Aorta (tissue), 5 donors: ENCODE measurements around the gene GABRR3. TPM values are rescaled to one million over a fixed set of nuclear protein-coding genes. Genes with fewer than 3 reads are reported as not detected.

ENCODE experiments used
- ATAC-seq: fragments of 200-7000 bp; cut with Tn5 transposase; one replicate; pipeline ENCODE4 v1.9.1; 2022; ENCODE audit warnings: moderate library complexity; ENCODE audit not compliant: low FRiP score
- DNase-seq, 2 donors: peaks; one replicate each; pipeline ENCODE4 v3.0.0-alpha.2; 2020
- H3K27ac ChIP-seq, 2 donors: one replicate each; pipeline ENCODE4 v1.5.1; 2013; ENCODE audit warnings: low read length in 2 of 2, mild to moderate bottlenecking in 2 of 2, moderate library complexity in 2 of 2, control low read depth in 1 of 2, inconsistent platforms in 1 of 2, low read depth in 1 of 2
- H3K27me3 ChIP-seq, 2 donors: one replicate each; pipeline ENCODE4 v1.6.1; 2013; ENCODE audit warnings: control low read depth in 1 of 2, low read length in 1 of 2, mild to moderate bottlenecking in 1 of 2, moderate library complexity in 1 of 2; ENCODE audit not compliant: insufficient read depth in 2 of 2, control insufficient read depth in 1 of 2
- H3K36me3 ChIP-seq, 2 donors: one replicate each; pipeline ENCODE4 v1.6.1; 2013; ENCODE audit warnings: control low read depth in 1 of 2, low read length in 1 of 2, mild to moderate bottlenecking in 1 of 2; ENCODE audit not compliant: insufficient read depth in 2 of 2, control insufficient read depth in 1 of 2
- H3K4me1 ChIP-seq, 2 donors: one replicate each; pipeline ENCODE4 v1.6.1; 2013; ENCODE audit warnings: low read length in 2 of 2, control low read depth in 1 of 2, mild to moderate bottlenecking in 1 of 2, moderate library complexity in 1 of 2; ENCODE audit not compliant: insufficient read depth in 2 of 2, control insufficient read depth in 1 of 2
- H3K4me3 ChIP-seq, 2 donors: one replicate each; pipeline ENCODE4 v1.5.1; 2013; ENCODE audit warnings: low read length in 2 of 2, control low read depth in 1 of 2, mild to moderate bottlenecking in 1 of 2
- H3K9me3 ChIP-seq: one replicate; pipeline ENCODE4 v1.6.1; 2013; ENCODE audit warnings: mild to moderate bottlenecking, low read length; ENCODE audit not compliant: control insufficient read depth
- WGBS, 2 donors: extraction: QIAGEN DNeasy Blood & Tissue Kit; methylation state at CpG; one replicate each; pipeline ENCODE4 v1.1.7; 2013; 5-methylcytosine and 5-hydroxymethylcytosine counted together
- intact Hi-C, 2 donors: fragments of 100-400 bp; cut with DNase I; formaldehyde crosslinking; loops; one replicate each; pipeline versions ENCODE4 v1.14.2 to v1.15.0; 2022
- polyA plus RNA-seq, 2 donors: library from polyadenylated mRNA; stranded (reverse); fragments of 200-250 nt; gene quantifications; one replicate each; pipeline ENCODE4 v1.2.3, GENCODE V29; 2013
- total RNA-seq, 2 donors: library from RNA; stranded (reverse); fragmentation: NEBNext Ultra II Directional; extraction: Animal tissue kit (Norgen Biotek cat#: 25700); gene quantifications; one replicate each; pipeline ENCODE4 v1.2.1, GENCODE V29; 2021
- donor health status: healthy with polysubstance abuse.
- donor health status: Bipolar disorder and iron deficiency.
- donor health status: DM: no; HTN: no; CAD: no.
- donor health status: DM: no; HTN: no; CAD: no.
- donor health status: DM: yes; HTN: yes; CAD: no.

The GABRR3 gene
- total and polyA plus RNA-seq, 4 donors = not detected

DNA sequence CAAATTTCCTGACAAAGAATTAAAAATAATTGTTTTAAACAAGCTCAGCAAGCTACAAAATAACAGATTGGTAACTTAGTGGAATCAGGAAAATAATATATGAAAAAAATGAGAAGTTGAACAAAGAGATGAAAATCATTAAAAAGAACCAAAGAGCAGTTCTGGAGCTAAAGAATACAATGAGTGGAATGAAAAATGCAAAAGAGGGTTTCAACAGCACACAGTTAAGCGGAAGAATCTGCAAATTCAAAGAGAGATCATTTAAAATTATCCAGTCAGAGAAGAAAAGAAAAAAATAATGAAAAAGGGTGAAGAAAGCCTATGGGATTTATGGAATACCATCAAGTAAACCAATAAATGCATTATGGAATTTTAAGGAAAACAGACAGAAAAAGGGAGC, 6.2 kb upstream of the GABRR3 start:
- ATAC-seq = no peak

GRCh38 chr3:98039322-98040024, 4.4 kb upstream of the GABRR3 start:
- WGBS, 2 donors = 15% methylated on average over 13 of the region's 13 CpGs

More for the DNA sequence above, 6.2 kb upstream of the GABRR3 start:
- H3K4me3 ChIP-seq = no peak overlapping the region
- intact Hi-C loops = loop anchor here (5.0 to 10.0 kb wide), 2 partner anchors 286 to 293 kb away; no protein-coding TSS in a partner anchor
- no peaks in the 10 kb centered on the region for H3K27me3 ChIP-seq
- no peaks in the 10 kb centered on the region for H3K9me3 ChIP-seq
- no peak overlapping the region for H3K27ac ChIP-seq
- DNase-seq = no peak
- H3K4me1 ChIP-seq = no peaks in the 10 kb centered on the region
- H3K36me3 ChIP-seq = no peaks in the 10 kb centered on the region
- 87 to 95% methylated on average over 1 of the region's 1 CpG for WGBS, 2 donors

GRCh38 chr3:98038876-98039275, 3.8 kb upstream of the GABRR3 start:
- intact Hi-C loops = no loop called here

More at GRCh38 chr3:98039322-98040024, 4.4 kb upstream of the GABRR3 start:
- peak in 1 of 2 donors; percentile 58 for DNase-seq
- ATAC-seq = peak; percentile 91
- intact Hi-C loops = loop anchor here (5.0 to 10.0 kb wide), 2 partner anchors 288 to 295 kb away; no protein-coding TSS in a partner anchor
- Histone ChIP-seq H3K9me3 (no peaks in the 10 kb centered on the region), H3K4me1 (no peaks in the 10 kb centered on the region), H3K27me3 (no peaks in the 10 kb centered on the region), H3K27ac (no peak overlapping the region), H3K4me3 (no peak overlapping the region), H3K36me3 (no peaks in the 10 kb centered on the region)

GRCh38 chr3:98038286-98038685, 3.2 kb upstream of the GABRR3 start:
- WGBS, 2 donors = 44 to 53% methylated on average over 3 of the region's 3 CpGs
- intact Hi-C loops = no loop called here
- no peak overlapping the region for H3K4me3 ChIP-seq

More at GRCh38 chr3:98038876-98039275, 3.8 kb upstream of the GABRR3 start:
- no peak for ATAC-seq
- H3K4me1 ChIP-seq = no peaks in the 10 kb centered on the region
- no peak overlapping the region for H3K4me3 ChIP-seq
- WGBS, 2 donors = 57 to 63% methylated on average over 3 of the region's 3 CpGs
- no peaks in the 10 kb centered on the region for H3K27me3 ChIP-seq
- H3K27ac ChIP-seq = no peak overlapping the region
- no peaks in the 10 kb centered on the region for H3K9me3 ChIP-seq
- no peaks in the 10 kb centered on the region for H3K36me3 ChIP-seq
- DNase-seq = no peak

DNA sequence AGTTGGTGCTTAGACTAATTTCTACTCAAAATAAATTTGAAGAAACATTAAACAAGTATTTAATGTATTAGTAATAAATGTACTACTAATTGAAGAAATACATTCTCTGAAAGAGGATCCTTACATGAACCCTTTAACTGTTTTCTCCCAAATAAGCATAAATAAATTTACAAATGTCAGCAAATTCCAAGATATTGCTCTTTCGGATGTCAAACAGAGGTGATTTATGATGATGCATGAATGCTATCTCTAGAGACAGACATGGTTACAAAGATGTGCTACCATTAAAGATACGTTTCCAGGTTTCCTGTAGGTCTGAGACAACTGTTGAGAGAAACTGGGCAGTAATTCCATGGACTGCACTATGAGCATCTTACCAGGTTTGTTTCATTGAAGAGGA, 629 bp downstream of the GABRR3 start:
- H3K27me3 ChIP-seq = no peaks in the 10 kb centered on the region
- ATAC-seq = no peak
- H3K4me3 ChIP-seq = no peak overlapping the region
- no peaks in the 10 kb centered on the region for H3K9me3 ChIP-seq
- intact Hi-C loops = no loop called here
- WGBS, 2 donors = 56 to 60% methylated on average over 2 of the region's 2 CpGs
- H3K4me1 ChIP-seq = no peaks in the 10 kb centered on the region
- H3K36me3 ChIP-seq = no peaks in the 10 kb centered on the region
- no peak overlapping the region for H3K27ac ChIP-seq
- no peak for DNase-seq

More at GRCh38 chr3:98038286-98038685, 3.2 kb upstream of the GABRR3 start:
- Histone ChIP-seq H3K27ac (no peak overlapping the region), H3K4me1 (no peaks in the 10 kb centered on the region), H3K27me3 (no peaks in the 10 kb centered on the region), H3K36me3 (no peaks in the 10 kb centered on the region), H3K9me3 (no peaks in the 10 kb centered on the region)
- ATAC-seq (no peak), DNase-seq (no peak)

- Histone ChIP-seq H3K4me1 (no peaks in the 10 kb centered on the region), H3K36me3 (no peaks in the 10 kb centered on the region), H3K4me3 (no peak overlapping the region), H3K27ac (no peak overlapping the region), H3K27me3 (no peaks in the 10 kb centered on the region), H3K9me3 (no peaks in the 10 kb centered on the region)
- ATAC-seq (no peak), DNase-seq (no peak)
- WGBS, 2 donors = 58 to 68% methylated on average over 2 of the region's 2 CpGs
- intact Hi-C loops = no loop called here
These were observed 1.1 kb downstream of the GABRR3 start for GRCh38 chr3:98034036-98034435.

- H3K9me3 ChIP-seq = no peaks in the 10 kb centered on the region
- ATAC-seq = no peak
- DNase-seq = no peak
- 33 to 44% methylated on average over 1 of the region's 1 CpG for WGBS, 2 donors
- H3K27me3 ChIP-seq = no peaks in the 10 kb centered on the region
- H3K36me3 ChIP-seq = no peaks in the 10 kb centered on the region
- H3K4me3 ChIP-seq = no peak overlapping the region
- H3K4me1 ChIP-seq = no peaks in the 10 kb centered on the region
- no peak overlapping the region for H3K27ac ChIP-seq
- intact Hi-C loops = no loop called here
These were observed 2.2 kb downstream of the GABRR3 start for GRCh38 chr3:98032904-98033303.

GRCh38 chr3:98032265-98032664, 2.9 kb downstream of the GABRR3 start:
- H3K4me3 ChIP-seq = no peak overlapping the region
- no peak overlapping the region for H3K27ac ChIP-seq
- DNase-seq = no peak
- no peaks in the 10 kb centered on the region for H3K27me3 ChIP-seq
- 23 to 33% methylated on average over 1 of the region's 1 CpG for WGBS, 2 donors
- no peaks in the 10 kb centered on the region for H3K9me3 ChIP-seq
- intact Hi-C loops = no loop called here
- H3K36me3 ChIP-seq = no peaks in the 10 kb centered on the region
- ATAC-seq = no peak
- no peaks in the 10 kb centered on the region for H3K4me1 ChIP-seq

DNA sequence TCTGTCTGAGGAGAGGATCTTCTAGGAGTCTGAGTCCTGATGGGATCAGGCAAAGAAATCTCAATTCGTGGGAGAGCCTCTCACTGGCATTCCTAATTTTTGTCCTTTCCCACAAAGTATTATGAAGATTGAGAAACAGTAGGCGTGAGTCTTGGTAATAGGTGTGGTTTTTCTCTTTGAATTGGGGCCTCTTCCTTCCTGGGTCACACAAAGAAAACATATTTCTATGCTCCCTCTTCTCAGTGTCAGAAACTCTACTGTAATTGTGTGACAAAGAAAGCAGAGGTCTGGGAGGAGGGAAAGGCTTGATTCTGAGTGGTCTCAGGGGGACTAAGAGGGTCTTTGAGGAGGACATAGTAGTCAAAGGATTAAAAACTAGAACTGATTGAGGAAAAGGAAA, 6.0 kb downstream of the GABRR3 start:
- Histone ChIP-seq H3K4me1 (no peaks in the 10 kb centered on the region), H3K4me3 (no peak overlapping the region), H3K27me3 (no peaks in the 10 kb centered on the region), H3K36me3 (no peaks in the 10 kb centered on the region), H3K9me3 (no peaks in the 10 kb centered on the region), H3K27ac (no peak overlapping the region)
- DNase-seq (no peak), ATAC-seq (no peak)
- intact Hi-C loops = no loop called here
- 50 to 61% methylated on average over 2 of the region's 2 CpGs for WGBS, 2 donors
